ENCODE data around the gene SBF2.

The SBF2 gene

GRCh38 chr11:10326012-10326964 lies 32.3 kb upstream of the SBF2 start:
- DNase-seq (ENCODE audit: insufficient read length, low spot score) = no peak
- FAIRE-seq = no peak
- TF ChIP-seq PAX5 (IDR thresholded peaks at IDR 0.05; ENCODE audit: insufficient read depth, low read length, severe bottlenecking) (no peak), SPI1 (IDR thresholded peaks at IDR 0.05; ENCODE audit: low read depth, low read length) (no peak), POLR2AphosphoS5 (IDR thresholded peaks at IDR 0.05; ENCODE audit: low read depth, low read length) (no peak), POU2F2 (IDR thresholded peaks at IDR 0.05; ENCODE audit: low read depth, low read length) (no peak), POLR2A (IDR thresholded peaks at IDR 0.05; ENCODE audit: low read depth, low read length) (no peak), TAF1 (IDR thresholded peaks at IDR 0.05; ENCODE audit: low read depth, low read length) (no peak)

- DNase-seq (ENCODE audit: insufficient read length, low spot score) (no peak), FAIRE-seq (no peak)
- TF ChIP-seq TAF1 (IDR thresholded peaks at IDR 0.05; ENCODE audit: low read depth, low read length) (no peak), POLR2A (IDR thresholded peaks at IDR 0.05; ENCODE audit: low read depth, low read length) (no peak), SPI1 (IDR thresholded peaks at IDR 0.05; ENCODE audit: low read depth, low read length) (no peak)
Measured at GRCh38 chr11:10325277-10326011, 31.4 kb upstream of the SBF2 start.

GRCh38 chr11:10324474-10324873 lies 30.5 kb upstream of the SBF2 start:
- no peak for FAIRE-seq
- DNase-seq (ENCODE audit: insufficient read length, low spot score) = no peak
- no peak for TF ChIP-seq POLR2A (IDR thresholded peaks at IDR 0.05; ENCODE audit: low read depth, low read length)
- no peak for TF ChIP-seq POLR2AphosphoS5 (IDR thresholded peaks at IDR 0.05; ENCODE audit: low read depth, low read length)

GRCh38 chr11:10323793-10324170 lies 29.8 kb upstream of the SBF2 start:
- TF ChIP-seq TAF1 (IDR thresholded peaks at IDR 0.05; ENCODE audit: low read depth, low read length) (no peak), POLR2AphosphoS5 (IDR thresholded peaks at IDR 0.05; ENCODE audit: low read depth, low read length) (no peak), POU2F2 (IDR thresholded peaks at IDR 0.05; ENCODE audit: low read depth, low read length) (no peak), SPI1 (IDR thresholded peaks at IDR 0.05; ENCODE audit: low read depth, low read length) (no peak)
- DNase-seq (ENCODE audit: insufficient read length, low spot score) (no peak), FAIRE-seq (no peak)

GRCh38 chr11:10322830-10323792 lies 29.1 kb upstream of the SBF2 start:
- TF ChIP-seq TAF1 (IDR thresholded peaks at IDR 0.05; ENCODE audit: low read depth, low read length) = no peak
- TF ChIP-seq POLR2AphosphoS5 (IDR thresholded peaks at IDR 0.05; ENCODE audit: low read depth, low read length) = no peak
- no peak for TF ChIP-seq PAX5 (IDR thresholded peaks at IDR 0.05; ENCODE audit: insufficient read depth, low read length, severe bottlenecking)
- no peak for TF ChIP-seq SPI1 (IDR thresholded peaks at IDR 0.05; ENCODE audit: low read depth, low read length)
- no peak for TF ChIP-seq POU2F2 (IDR thresholded peaks at IDR 0.05; ENCODE audit: low read depth, low read length)
- TF ChIP-seq POLR2A (IDR thresholded peaks at IDR 0.05; ENCODE audit: low read depth, low read length) = no peak
- peak; percentile 43 for FAIRE-seq
- no peak for DNase-seq (ENCODE audit: insufficient read length, low spot score)

GRCh38 chr11:10322401-10322800 lies 28.4 kb upstream of the SBF2 start:
- TF ChIP-seq SPI1 (IDR thresholded peaks at IDR 0.05; ENCODE audit: low read depth, low read length) (no peak), TAF1 (IDR thresholded peaks at IDR 0.05; ENCODE audit: low read depth, low read length) (no peak), POLR2A (IDR thresholded peaks at IDR 0.05; ENCODE audit: low read depth, low read length) (no peak), PAX5 (IDR thresholded peaks at IDR 0.05; ENCODE audit: insufficient read depth, low read length, severe bottlenecking) (no peak), POLR2AphosphoS5 (IDR thresholded peaks at IDR 0.05; ENCODE audit: low read depth, low read length) (no peak), POU2F2 (IDR thresholded peaks at IDR 0.05; ENCODE audit: low read depth, low read length) (no peak)
- DNase-seq (ENCODE audit: insufficient read length, low spot score) (no peak), FAIRE-seq (no peak)

GRCh38 chr11:10320736-10321465 lies 26.9 kb upstream of the SBF2 start:
- DNase-seq (ENCODE audit: insufficient read length, low spot score) (no peak), FAIRE-seq (no peak)
- TF ChIP-seq POLR2AphosphoS5 (IDR thresholded peaks at IDR 0.05; ENCODE audit: low read depth, low read length) = no peak
- no peak for TF ChIP-seq PAX5 (IDR thresholded peaks at IDR 0.05; ENCODE audit: insufficient read depth, low read length, severe bottlenecking)
- no peak for TF ChIP-seq POU2F2 (IDR thresholded peaks at IDR 0.05; ENCODE audit: low read depth, low read length)
- no peak for TF ChIP-seq SPI1 (IDR thresholded peaks at IDR 0.05; ENCODE audit: low read depth, low read length)
- TF ChIP-seq TAF1 (IDR thresholded peaks at IDR 0.05; ENCODE audit: low read depth, low read length) = no peak
- no peak for TF ChIP-seq POLR2A (IDR thresholded peaks at IDR 0.05; ENCODE audit: low read depth, low read length)

- no peak for DNase-seq (ENCODE audit: insufficient read length, low spot score)
- FAIRE-seq = peak; percentile 73
- no peak for TF ChIP-seq TAF1 (IDR thresholded peaks at IDR 0.05; ENCODE audit: low read depth, low read length)
- TF ChIP-seq PAX5 (IDR thresholded peaks at IDR 0.05; ENCODE audit: insufficient read depth, low read length, severe bottlenecking) = no peak
- TF ChIP-seq SPI1 (IDR thresholded peaks at IDR 0.05; ENCODE audit: low read depth, low read length) = no peak
- no peak for TF ChIP-seq POU2F2 (IDR thresholded peaks at IDR 0.05; ENCODE audit: low read depth, low read length)
- TF ChIP-seq POLR2A (IDR thresholded peaks at IDR 0.05; ENCODE audit: low read depth, low read length) = no peak
- no peak for TF ChIP-seq POLR2AphosphoS5 (IDR thresholded peaks at IDR 0.05; ENCODE audit: low read depth, low read length)
Measured at GRCh38 chr11:10319702-10320558, 25.9 kb upstream of the SBF2 start.
